Measurements from ENCODE around the gene KCNG2. TPM values are rescaled to one million over a fixed set of nuclear protein-coding genes. Genes with fewer than 3 reads are reported as not detected.

Gene KCNG2
- total RNA-seq (2022) (not detected in 2 replicates), Bru-seq, nascent RNA (not detected), BruChase-seq, experiment 1, labeled RNA remaining after a 2-hour chase (not detected), BruChase-seq, experiment 2, labeled RNA remaining after a 6-hour chase (not detected)
- long read RNA-seq: 0 reads

GRCh38 chr18:79797518-79798345 lies at the start of gene KCNG2:
TSS of gene KCNG2 (plus strand) at chr18:79797938. CDS start at chr18:79863668, 65,730 bp downstream.
- no peaks in the 10 kb centered on the region for H3K4me1 Mint-ChIP-seq (ENCODE audit: low read depth, unreplicated experiment)
- Histone ChIP-seq H3K4me3 (ENCODE audit: low read depth, low read length) (no peak within 1 kb of the TSS), H3K36me3 (ENCODE audit: control insufficient read depth, insufficient read depth, low read length) (no peaks in the 10 kb centered on the region), H3K9me3 (no peaks in the 10 kb centered on the region), H3K4me1 (no peaks in the 10 kb centered on the region), H3K27me3 (replicated peaks; ENCODE audit: control insufficient read depth, insufficient read depth, low read length) (no peaks in the 10 kb centered on the region)
- TF ChIP-seq CTCF (IDR thresholded peaks at IDR 0.05; ENCODE audit: insufficient read depth in 1 of 2, low read depth in 1 of 2, low read length in 1 of 2, severe bottlenecking in 1 of 2, unreplicated experiment in 1 of 2): no peak
- ChIA-PET POLR2A (no interaction called here), CTCF (no interaction called here)
- BruUV-seq (replicated peaks): no TSS peak
- H3K4me3 Mint-ChIP-seq (ENCODE audit: unreplicated experiment): no peak within 1 kb of the TSS
- intact Hi-C loops (cut with micrococcal nuclease; ENCODE audit: unreplicated experiment): no loop called here
- H3K36me3 Mint-ChIP-seq (ENCODE audit: insufficient read depth, unreplicated experiment): no peaks in the 10 kb centered on the region
- no peaks in the 10 kb centered on the region for H3K27me3 Mint-ChIP-seq (ENCODE audit: insufficient read depth, unreplicated experiment)
- no peak within 1 kb of the TSS for H3K27ac Mint-ChIP-seq (ENCODE audit: unreplicated experiment)
- peaks cover 9% of the 10 kb centered on the region for H3K9me3 Mint-ChIP-seq (ENCODE audit: unreplicated experiment)
- DNase-seq: no peak

GRCh38 chr18:79748321-79749180 lies 49.2 kb upstream of the KCNG2 start:
- CTCF ChIA-PET: no interaction called here
- H3K36me3 ChIP-seq (ENCODE audit: control insufficient read depth, insufficient read depth, low read length): no peaks in the 10 kb centered on the region
- BruUV-seq (replicated peaks): no TSS peak

More at GRCh38 chr18:79748321-79749180, 49.2 kb upstream of the KCNG2 start:
- intact Hi-C loops (cut with micrococcal nuclease; ENCODE audit: unreplicated experiment): no loop called here
- TF ChIP-seq CTCF (IDR thresholded peaks at IDR 0.05; ENCODE audit: insufficient read depth in 1 of 2, low read depth in 1 of 2, low read length in 1 of 2, severe bottlenecking in 1 of 2, unreplicated experiment in 1 of 2): no peak
- POLR2A ChIA-PET: no interaction called here
- Histone ChIP-seq H3K4me3 (ENCODE audit: low read depth, low read length) (no peak overlapping the region), H3K27me3 (replicated peaks; ENCODE audit: control insufficient read depth, insufficient read depth, low read length) (no peaks in the 10 kb centered on the region), H3K4me1 (no peaks in the 10 kb centered on the region), H3K9me3 (no peaks in the 10 kb centered on the region)
- H3K36me3 Mint-ChIP-seq (ENCODE audit: insufficient read depth, unreplicated experiment): peaks cover 13% of the 10 kb centered on the region
- no peak overlapping the region for H3K27ac Mint-ChIP-seq (ENCODE audit: unreplicated experiment)
- H3K4me1 Mint-ChIP-seq (ENCODE audit: low read depth, unreplicated experiment): no peaks in the 10 kb centered on the region
- no peaks in the 10 kb centered on the region for H3K27me3 Mint-ChIP-seq (ENCODE audit: insufficient read depth, unreplicated experiment)
- no peak for DNase-seq
- no peaks in the 10 kb centered on the region for H3K9me3 Mint-ChIP-seq (ENCODE audit: unreplicated experiment)
- H3K4me3 Mint-ChIP-seq (ENCODE audit: unreplicated experiment): no peak overlapping the region
